ENCODE data around the gene MTA2. TPM values are rescaled to one million over a fixed set of nuclear protein-coding genes. Genes with fewer than 3 reads are reported as not detected.

Gene MTA2
- total RNA-seq, 1 experiment from 2014 or later = 97.2 TPM

DNA sequence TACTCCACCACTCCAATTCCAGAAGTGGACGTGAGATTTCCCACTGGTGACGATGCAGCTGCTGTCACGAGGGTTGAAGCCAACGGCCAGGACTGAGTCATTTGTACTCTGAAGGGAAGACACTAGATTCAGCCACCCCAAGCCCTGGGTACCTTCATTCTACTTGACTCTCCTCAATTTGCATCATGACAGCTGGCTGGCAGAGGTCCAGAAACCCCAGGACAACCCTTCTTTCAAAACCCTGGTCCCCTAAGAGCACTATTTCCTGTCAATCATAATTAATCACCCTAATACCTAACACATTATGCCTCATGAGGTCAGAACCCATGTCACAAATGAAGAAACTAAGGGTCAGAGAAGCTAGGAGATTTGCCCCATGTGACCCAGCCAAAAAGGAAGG lies 6.0 kb upstream of the MTA2 start:
- no peak for DNase-seq
- no peak overlapping the region for H3K27ac Mint-ChIP-seq (ENCODE audit: unreplicated experiment)
- intact Hi-C loops (cut with micrococcal nuclease; ENCODE audit: unreplicated experiment) = no loop called here
- BruUV-seq (replicated peaks) = no TSS peak
- CTCF ChIA-PET = no interaction called here
- H3K27me3 Mint-ChIP-seq (ENCODE audit: unreplicated experiment) = no peaks in the 10 kb centered on the region
- no peaks in the 10 kb centered on the region for H3K9me3 Mint-ChIP-seq (ENCODE audit: low read depth, unreplicated experiment)
- no peak overlapping the region for H3K4me3 Mint-ChIP-seq (ENCODE audit: low read depth, unreplicated experiment)
- H3K36me3 Mint-ChIP-seq (ENCODE audit: insufficient read depth, unreplicated experiment) = peaks cover 44% of the 10 kb centered on the region
- TF ChIP-seq, protein P1, sequence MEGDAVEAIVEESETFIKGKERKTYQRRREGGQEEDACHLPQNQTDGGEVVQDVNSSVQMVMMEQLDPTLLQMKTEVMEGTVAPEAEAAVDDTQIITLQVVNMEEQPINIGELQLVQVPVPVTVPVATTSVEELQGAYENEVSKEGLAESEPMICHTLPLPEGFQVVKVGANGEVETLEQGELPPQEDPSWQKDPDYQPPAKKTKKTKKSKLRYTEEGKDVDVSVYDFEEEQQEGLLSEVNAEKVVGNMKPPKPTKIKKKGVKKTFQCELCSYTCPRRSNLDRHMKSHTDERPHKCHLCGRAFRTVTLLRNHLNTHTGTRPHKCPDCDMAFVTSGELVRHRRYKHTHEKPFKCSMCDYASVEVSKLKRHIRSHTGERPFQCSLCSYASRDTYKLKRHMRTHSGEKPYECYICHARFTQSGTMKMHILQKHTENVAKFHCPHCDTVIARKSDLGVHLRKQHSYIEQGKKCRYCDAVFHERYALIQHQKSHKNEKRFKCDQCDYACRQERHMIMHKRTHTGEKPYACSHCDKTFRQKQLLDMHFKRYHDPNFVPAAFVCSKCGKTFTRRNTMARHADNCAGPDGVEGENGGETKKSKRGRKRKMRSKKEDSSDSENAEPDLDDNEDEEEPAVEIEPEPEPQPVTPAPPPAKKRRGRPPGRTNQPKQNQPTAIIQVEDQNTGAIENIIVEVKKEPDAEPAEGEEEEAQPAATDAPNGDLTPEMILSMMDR (IDR thresholded peaks at IDR 0.05; ENCODE audit: unreplicated experiment) = no peak
- peaks cover 20% of the 10 kb centered on the region for H3K4me1 Mint-ChIP-seq (ENCODE audit: low read depth, unreplicated experiment)

- H3K4me3 Mint-ChIP-seq (ENCODE audit: low read depth, unreplicated experiment) = no peak overlapping the region
- DNase-seq = no peak
- no TSS peak for BruUV-seq (replicated peaks)
- peaks cover 19% of the 10 kb centered on the region for H3K4me1 Mint-ChIP-seq (ENCODE audit: low read depth, unreplicated experiment)
- intact Hi-C loops (cut with micrococcal nuclease; ENCODE audit: unreplicated experiment) = no loop called here
- no peak overlapping the region for H3K27ac Mint-ChIP-seq (ENCODE audit: unreplicated experiment)
- no peaks in the 10 kb centered on the region for H3K27me3 Mint-ChIP-seq (ENCODE audit: unreplicated experiment)
- TF ChIP-seq, protein P1 (IDR thresholded peaks at IDR 0.05; ENCODE audit: unreplicated experiment) = no peak
- H3K9me3 Mint-ChIP-seq (ENCODE audit: low read depth, unreplicated experiment) = no peaks in the 10 kb centered on the region
- CTCF ChIA-PET = no interaction called here
- peaks cover 49% of the 10 kb centered on the region for H3K36me3 Mint-ChIP-seq (ENCODE audit: insufficient read depth, unreplicated experiment)
Observed at GRCh38 chr11:62605902-62606301, 4.2 kb upstream of the MTA2 start.

- Mint-ChIP-seq H3K27me3 (ENCODE audit: unreplicated experiment) (no peaks in the 10 kb centered on the region), H3K36me3 (ENCODE audit: insufficient read depth, unreplicated experiment) (peaks cover 49% of the 10 kb centered on the region), H3K4me3 (ENCODE audit: low read depth, unreplicated experiment) (no peak overlapping the region), H3K27ac (ENCODE audit: unreplicated experiment) (no peak overlapping the region), H3K4me1 (ENCODE audit: low read depth, unreplicated experiment) (peaks cover 19% of the 10 kb centered on the region), H3K9me3 (ENCODE audit: low read depth, unreplicated experiment) (no peaks in the 10 kb centered on the region)
- no peak for DNase-seq
- no TSS peak for BruUV-seq (replicated peaks)
- intact Hi-C loops (cut with micrococcal nuclease; ENCODE audit: unreplicated experiment) = no loop called here
- TF ChIP-seq, protein P1 (IDR thresholded peaks at IDR 0.05; ENCODE audit: unreplicated experiment) = no peak
- CTCF ChIA-PET = no interaction called here
Observed at GRCh38 chr11:62605467-62605866, 3.8 kb upstream of the MTA2 start.

GRCh38 chr11:62604460-62605120 lies 2.9 kb upstream of the MTA2 start:
- Mint-ChIP-seq H3K4me1 (ENCODE audit: low read depth, unreplicated experiment) (peaks cover 27% of the 10 kb centered on the region), H3K9me3 (ENCODE audit: low read depth, unreplicated experiment) (no peaks in the 10 kb centered on the region), H3K27ac (ENCODE audit: unreplicated experiment) (no peak overlapping the region), H3K36me3 (ENCODE audit: insufficient read depth, unreplicated experiment) (peaks cover 53% of the 10 kb centered on the region), H3K27me3 (ENCODE audit: unreplicated experiment) (no peaks in the 10 kb centered on the region), H3K4me3 (ENCODE audit: low read depth, unreplicated experiment) (no peak overlapping the region)
- DNase-seq = no peak
- BruUV-seq (replicated peaks) = no TSS peak
- intact Hi-C loops (cut with micrococcal nuclease; ENCODE audit: unreplicated experiment) = no loop called here
- CTCF ChIA-PET = no interaction called here
- TF ChIP-seq, protein P1 (IDR thresholded peaks at IDR 0.05; ENCODE audit: unreplicated experiment) = no peak
